Dedifferentiated amniotic fluid mesenchymal stem cell (primary cell): ENCODE results near the gene CHKA.

Experiments used
- DNase-seq: peaks from one replicate; pipeline ENCODE4 v3.0.0-alpha.2; 2016; ENCODE audit errors: extremely low spot score

The CHKA gene

DNA sequence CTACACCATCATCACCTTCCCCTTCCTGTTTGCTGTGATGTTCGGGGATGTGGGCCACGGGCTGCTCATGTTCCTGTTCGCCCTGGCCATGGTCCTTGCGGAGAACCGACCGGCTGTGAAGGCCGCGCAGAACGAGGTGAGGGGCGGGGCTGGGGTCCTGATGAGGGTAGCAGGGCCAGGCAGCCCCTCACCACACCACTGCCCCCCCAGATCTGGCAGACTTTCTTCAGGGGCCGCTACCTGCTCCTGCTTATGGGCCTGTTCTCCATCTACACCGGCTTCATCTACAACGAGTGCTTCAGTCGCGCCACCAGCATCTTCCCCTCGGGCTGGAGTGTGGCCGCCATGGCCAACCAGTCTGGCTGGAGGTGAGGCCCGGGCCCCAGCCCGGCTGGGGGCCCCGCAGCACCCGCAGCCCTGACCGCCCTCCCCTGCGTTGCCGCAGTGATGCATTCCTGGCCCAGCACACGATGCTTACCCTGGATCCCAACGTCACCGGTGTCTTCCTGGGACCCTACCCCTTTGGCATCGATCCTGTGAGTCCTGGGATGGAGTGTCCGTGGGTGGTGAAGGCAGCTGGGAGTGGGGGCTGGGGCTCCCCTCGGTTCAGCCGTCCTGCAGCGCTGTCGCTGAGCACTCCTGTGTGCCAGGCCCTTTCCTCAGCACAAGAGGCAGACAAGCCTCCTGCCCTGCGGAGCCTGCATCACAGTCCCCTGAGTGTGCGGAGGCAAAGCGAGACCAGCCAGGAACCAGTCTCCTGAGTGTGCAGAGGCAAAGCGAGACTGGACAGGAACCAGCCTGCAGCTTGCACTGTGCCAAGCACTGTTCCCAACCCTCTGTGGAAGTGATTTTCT lies 73.5 kb downstream of the CHKA start:
- DNase-seq, result no peak

DNA sequence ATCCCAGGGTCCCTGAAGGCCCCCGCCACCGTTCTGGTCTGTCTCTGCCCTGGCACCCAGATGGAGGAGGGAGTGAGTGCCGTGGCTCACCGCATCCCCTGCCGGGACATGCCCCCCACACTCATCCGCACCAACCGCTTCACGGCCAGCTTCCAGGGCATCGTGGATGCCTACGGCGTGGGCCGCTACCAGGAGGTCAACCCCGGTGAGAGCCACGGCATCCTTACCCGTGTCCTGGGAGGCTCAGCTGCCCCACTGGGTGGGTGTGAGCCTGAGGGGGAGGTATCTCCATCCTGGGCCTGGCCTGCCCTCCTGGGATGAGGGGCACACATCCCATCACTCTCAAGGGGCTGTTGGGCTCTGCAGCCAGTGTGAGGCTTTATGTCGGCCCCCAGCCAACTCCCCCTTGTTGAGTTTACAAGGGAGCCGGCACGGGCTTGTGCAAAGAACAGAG lies 76.3 kb downstream of the CHKA start:
- no peak for DNase-seq

DNA sequence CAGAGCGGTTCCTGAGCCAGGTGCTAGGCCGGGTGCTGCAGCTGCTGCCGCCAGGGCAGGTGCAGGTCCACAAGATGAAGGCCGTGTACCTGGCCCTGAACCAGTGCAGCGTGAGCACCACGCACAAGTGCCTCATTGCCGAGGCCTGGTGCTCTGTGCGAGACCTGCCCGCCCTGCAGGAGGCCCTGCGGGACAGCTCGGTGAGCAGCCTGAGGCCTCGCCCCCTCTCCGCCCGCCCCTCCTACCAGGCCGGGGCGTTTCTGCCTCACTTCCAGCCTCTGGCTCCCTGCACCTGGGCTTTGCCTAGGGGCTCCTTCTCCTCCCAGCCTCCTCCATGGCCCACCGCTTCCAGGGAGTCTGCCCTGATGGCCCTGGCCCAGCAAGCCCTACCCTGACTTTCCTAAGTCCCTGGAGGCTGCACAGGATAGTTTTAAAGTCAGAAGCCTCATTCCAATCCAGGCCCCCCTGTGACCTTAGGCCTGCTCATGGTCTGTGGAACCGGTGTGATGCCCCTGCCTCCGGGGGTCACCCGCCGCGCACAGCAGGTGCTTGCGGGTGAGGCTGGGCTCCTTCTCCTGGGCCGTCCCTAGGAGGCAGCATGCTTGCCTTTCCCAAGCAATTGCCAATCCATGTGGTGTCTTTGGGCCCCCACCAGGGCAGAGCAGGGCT lies 76.9 kb downstream of the CHKA start:
- no peak for DNase-seq

DNA sequence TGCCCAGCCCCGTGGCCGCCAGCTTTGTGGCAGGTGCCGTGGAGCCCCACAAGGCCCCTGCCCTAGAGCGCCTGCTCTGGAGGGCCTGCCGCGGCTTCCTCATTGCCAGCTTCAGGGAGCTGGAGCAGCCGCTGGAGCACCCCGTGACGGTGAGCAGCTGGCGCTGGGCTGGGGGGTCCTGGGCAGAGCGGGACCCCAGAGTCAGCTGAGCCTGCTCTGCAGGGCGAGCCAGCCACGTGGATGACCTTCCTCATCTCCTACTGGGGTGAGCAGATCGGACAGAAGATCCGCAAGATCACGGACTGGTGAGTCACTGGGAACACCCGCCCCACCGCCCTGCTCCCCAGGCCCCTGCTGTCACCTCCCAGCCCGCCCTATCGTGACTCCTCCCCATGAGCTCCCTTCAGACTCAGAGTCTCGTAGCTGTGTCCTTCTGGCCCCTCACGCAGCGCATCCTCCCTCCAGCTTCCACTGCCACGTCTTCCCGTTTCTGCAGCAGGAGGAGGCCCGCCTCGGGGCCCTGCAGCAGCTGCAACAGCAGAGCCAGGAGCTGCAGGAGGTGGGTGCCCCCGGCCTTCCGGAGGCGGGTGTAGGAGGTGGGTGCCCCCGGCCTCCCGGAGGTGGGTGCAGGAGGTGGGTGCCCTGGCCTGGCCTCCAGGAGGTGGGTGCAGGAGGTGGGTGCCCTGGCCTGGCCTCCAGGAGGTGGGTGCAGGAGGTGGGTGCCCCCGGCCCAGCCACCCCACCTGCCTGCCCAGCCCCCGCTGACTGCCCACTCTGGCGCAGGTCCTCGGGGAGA lies 77.6 kb downstream of the CHKA start:
- DNase-seq, result no peak

DNA sequence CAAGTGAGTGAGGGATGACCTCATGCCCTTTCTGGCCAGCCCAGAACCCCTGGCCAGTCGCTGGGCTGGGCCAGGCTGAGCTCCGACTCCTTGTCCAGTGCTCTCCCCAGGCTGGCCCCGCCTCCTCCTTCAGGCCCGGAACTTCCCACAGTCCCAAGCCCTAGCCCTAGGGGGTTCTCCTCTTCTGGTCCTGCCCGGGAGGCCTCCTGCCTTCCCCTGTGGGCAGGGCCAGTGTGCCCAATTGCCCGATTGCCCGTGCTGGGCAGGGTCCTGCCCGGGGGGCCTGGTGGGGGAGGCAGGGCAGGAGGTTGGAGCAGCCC lies 78.2 kb downstream of the CHKA start:
- DNase-seq, result no peak

DNA sequence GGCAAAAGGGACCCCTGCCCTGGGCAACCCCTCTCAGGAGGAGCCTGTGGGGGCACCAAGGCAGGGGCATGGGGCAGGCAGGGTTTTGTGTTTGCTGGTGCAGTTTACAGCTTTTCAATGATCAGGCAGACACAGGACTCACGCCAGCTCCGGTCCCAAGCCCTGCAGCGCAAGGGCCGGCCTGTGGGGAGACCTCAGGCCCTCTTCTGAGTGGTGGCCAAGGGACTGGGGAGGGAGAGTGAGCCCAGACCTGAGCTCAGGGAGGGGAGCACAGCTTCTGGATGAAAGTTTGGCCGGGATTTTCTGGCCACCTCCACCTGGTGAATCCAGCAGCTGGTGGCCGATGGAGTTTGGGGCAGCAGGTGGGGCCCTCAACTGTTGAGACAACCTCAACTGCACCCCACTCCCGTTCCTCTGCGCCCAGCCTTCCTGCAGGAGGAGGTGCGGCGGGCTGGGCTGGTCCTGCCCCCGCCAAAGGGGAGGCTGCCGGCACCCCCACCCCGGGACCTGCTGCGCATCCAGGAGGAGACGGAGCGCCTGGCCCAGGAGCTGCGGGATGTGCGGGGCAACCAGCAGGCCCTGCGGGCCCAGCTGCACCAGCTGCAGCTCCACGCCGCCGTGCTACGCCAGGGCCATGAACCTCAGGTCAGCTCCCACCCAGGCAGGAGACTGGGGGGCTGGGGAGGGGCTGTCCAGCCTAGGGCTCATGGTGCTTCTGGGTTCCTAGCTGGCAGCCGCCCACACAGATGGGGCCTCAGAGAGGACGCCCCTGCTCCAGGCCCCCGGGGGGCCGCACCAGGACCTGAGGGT lies 78.8 kb downstream of the CHKA start:
- DNase-seq, result no peak

DNA sequence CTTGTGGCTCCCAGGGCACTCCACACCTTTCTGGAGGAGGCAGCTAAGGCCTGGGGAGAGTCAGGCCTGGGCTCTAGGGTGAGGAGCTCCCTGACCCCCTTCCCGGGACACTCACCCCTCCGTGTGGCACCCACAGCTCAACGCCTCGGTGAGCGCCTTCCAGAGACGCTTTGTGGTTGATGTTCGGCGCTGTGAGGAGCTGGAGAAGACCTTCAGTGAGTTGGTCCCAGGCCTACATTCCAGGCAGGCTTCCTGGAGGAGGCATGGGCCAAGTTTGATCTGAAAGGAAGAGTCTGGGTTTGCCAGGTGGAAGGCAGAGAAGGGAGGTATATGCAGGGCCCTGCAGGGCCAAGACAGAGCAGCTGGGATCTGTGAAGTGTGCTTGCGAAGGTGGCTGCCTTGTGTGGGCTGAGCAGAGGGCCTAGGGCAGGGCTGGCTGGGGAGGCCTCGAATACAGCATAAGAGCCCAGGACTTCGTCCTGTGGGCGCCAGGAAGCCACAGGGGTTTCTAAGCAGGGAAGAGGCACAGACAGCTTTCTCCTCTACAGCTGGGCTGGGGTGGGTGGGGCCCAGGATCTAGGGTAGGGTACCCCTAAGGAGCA lies 79.5 kb downstream of the CHKA start:
- DNase-seq, result no peak

DNA sequence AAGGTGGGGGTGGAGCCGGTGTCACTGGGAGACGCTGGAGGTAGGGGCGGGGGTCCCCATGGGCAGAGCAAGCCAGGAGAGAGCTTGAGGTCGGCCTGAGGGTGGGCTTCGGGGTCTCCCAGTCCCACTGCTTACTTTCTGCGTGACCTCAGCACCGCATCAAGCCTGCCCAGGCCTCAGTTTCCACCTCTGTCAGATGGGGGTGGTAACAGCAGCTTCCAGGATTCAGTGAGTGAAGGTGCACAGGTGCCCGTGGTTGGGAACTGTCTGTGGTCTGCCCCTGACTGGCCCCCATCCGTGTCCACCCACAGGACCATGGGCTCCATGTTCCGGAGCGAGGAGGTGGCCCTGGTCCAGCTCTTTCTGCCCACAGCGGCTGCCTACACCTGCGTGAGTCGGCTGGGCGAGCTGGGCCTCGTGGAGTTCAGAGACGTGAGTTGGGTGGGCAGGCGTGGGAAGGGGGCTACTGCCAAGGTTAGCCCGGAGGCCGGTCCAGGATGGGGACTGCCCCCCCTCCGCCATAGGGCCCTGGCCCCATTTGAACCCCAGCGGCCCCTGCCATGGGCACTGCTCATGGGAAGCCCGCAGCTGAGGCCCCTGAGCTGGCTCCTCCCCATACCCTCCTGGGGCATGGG lies 80.1 kb downstream of the CHKA start:
- no peak for DNase-seq

DNA sequence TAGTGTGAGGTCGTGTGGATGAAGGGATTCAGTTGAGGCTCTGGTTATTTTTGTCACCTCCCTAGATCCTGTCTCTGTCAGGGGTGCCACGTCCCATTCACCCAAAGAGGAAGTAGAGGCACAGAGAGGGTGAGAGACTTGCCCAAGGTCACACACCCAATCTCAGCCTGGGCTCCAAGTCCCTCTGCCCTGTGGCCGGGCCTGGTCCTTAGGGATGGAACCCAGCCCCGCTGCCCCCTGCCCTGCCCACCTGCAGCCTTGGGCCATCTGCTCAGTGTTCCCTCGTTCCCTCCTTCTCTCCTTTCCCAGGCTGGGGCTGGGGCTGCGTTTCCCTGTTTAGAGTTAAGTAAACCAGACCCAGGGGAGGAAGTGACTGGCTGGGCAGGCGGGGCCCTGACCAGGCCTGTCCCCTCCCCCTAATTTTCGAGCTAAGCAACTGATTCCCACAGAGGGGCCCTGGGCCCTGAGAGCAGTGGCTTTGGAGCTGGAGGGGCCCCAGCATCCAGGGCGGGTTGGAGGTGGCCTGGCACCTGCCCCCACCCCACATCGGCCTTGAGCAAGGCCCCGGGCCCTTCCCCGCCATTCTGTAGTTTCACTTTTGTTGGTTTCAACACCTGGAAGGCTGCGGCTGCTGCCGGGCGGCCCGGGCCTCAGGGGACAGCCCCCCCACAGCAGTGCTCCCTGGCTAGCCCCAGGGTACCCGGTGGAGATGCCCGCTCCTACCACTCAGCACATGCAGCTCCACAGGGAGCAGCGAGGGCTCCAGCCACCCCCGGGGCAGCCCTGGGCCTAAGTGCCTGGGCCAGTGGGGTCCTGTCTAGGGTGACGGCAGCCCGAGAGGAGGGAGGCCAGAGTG lies 80.9 kb downstream of the CHKA start:
- DNase-seq, result peak; percentile 34

DNA sequence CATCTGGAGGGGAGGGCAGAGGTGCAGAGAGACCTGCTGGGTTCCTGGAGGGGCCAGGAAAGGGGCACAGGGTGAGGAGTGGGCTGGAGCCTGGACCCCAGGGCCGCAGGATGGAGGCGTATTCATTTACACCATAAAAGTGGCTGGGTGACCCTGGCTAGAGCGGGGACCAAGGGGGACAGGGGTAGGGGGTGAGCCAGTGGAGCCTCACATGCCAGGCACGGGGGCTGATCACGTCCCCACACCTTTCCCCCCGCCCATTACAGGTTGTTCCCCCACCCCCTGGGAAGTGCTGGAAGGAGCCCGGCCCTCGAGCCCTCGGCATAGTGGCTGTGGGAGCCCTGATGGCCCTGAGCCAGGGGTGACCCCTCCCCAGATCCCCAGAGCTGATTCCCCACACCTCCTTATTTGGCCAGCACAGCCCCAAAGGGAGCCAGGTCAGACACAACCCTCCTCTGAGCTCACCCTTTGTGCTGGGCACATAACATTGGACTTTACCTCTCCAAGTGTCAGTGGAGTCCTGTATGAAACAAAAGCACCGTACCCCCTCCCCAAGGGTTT lies 81.6 kb downstream of the CHKA start:
- DNase-seq, result no peak

DNA sequence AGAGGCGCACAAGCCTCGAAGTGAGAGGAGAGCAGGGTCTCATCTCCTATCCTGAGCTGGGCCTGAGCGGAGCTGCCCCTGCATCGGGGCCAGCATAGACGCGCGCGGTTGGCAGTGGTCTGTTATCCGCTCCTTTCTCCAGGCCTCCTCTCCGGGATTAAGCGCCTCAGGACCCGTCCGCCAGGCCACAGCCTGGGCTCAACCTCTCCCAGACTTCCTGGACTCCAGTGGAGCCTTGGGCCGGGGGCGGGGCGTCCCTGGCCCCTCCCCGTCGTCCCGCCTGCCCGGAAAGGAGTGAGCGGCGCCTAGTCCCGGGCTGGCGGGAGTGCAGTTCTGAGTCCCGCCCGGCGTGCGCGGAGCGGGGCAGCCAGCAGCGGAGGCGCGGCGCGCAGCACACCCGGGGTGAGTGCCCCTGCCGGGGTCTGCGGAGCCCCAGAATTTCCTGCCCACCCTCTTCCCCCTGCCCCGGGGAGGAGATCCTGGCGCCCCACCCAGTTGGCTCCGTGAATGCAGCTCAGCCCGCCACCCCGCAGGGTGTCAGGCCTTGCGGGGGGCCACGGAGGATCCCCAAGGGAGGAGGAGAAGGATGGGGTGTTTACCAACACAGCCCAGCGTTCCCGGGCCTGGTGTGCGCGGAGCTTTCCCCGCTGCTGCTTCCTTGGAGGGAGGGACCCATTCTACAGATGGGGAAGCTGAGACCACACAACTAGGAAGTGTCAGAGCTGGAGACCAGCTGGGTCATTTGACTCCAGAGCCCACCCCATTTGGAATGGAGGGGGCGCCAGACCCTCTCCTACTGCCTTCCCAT lies 82.3 kb downstream of the CHKA start, which contains the start of gene TCIRG1:
Gene TCIRG1, plus strand, starts transcription at position 308 of the 808 bp plus-strand sequence. CDS start 2,247 bp downstream, outside the sequence.
- peak; percentile 45 for DNase-seq

DNA sequence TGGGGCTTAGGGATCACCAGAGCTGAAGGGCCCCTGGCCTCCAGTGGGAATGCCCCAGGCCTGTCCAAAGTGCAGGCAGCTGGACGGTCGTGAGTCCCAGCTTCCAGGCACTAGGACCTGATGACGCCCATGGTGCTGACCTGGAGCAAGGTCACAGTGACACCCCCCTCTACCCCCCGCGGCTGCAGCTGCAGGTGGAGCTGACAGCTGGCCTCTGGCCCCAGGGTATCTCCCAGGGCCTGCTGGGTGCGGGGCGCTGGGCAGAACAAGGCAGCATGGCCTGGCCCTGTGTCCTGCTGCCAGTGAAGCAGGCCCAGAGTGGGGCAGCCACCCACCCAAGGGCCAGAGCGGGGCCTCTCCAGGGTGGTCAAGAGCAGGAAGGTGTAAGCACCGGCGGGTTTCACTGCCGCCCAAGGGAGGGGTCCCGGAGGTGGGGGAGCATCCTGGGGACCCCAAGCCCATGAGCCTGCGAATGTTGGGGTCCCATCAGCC lies 82.9 kb downstream of the CHKA start:
- no peak for DNase-seq

DNA sequence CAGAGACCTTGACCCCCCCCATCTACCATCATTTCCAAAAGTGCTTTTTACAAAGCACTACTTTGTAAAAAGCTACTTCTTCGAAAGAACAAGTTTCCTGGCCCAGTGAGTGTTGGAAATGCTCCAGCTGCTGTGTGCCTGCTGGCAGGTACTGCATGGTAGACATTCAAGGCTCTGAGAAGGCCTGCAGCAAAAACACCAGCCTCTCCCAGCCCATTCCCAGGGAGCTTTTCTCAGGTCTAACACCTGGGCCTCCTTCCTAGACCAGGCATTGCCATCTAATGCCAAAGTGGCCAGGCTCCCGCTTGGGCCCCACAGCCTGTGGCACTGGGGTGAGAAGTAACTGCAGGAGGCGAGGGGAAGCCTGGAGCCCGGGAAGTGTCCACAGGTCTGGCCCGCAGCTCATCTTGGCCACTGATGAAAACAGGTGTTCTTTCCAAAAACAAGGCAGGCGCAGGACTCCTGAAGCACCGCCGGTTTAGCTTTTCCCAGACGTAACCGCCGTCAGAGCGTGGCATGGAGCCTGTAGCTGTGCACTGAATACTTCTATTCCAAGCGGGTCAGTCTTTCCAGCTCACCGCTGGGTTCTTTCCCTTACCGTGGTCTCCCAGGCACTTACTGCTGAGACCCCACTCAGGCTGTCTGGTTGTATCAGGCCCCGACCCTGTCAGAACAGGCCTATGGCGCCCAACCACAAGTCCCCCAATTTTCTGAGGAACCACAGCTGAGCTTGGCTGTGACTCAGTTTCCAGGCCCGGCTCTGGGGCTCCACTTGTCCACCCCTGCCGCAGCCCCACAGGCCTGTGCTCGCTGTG lies 83.6 kb downstream of the CHKA start:
- no peak for DNase-seq

DNA sequence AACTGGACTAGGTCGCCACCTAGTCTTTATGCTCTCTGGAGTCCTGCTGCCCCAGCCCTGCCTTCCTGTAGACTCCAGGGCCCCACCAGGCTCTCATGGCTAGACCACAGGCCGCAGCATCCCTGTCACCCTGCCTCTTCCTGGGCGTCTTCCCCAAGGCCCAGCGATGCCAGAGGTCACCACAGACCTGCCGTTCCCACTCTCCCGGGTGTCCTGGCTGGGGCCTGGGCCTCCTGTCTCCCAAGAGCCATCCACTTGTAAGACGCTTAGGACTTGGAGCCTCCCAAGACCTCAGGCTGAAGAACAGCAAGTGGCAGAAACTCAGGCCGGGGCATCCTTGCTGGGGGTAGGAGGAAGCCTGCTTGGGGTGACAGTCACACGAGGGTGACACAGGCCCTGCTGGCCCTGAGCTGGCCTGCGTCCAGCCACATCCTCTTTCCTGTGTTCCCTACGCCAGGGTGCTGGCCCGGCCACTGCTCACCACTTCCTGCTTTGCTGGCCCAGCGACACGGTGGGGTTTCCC lies 84.4 kb downstream of the CHKA start:
- no peak for DNase-seq

DNA sequence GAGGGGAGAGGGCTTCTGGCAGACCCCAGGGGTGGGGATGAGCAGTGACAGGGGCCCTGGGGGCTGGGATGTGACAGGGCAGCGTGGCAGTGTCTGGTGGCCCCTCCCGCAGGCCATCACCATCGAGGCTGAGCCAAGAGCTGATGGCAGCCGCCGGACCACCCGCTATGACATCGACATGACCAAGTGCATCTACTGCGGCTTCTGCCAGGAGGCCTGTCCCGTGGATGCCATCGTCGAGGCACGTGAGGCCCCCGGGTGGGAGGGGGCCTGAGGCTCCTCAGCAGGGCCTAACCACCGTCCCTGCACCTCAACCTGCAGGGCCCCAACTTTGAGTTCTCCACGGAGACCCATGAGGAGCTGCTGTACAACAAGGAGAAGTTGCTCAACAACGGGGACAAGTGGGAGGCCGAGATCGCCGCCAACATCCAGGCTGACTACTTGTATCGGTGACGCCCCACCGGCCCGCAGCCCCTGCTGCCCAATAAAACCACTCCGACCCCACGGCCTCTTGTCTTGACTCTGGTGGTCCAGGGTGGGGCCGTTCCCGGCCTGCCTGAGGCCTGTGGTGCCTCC lies 85.0 kb downstream of the CHKA start:
- no peak for DNase-seq

DNA sequence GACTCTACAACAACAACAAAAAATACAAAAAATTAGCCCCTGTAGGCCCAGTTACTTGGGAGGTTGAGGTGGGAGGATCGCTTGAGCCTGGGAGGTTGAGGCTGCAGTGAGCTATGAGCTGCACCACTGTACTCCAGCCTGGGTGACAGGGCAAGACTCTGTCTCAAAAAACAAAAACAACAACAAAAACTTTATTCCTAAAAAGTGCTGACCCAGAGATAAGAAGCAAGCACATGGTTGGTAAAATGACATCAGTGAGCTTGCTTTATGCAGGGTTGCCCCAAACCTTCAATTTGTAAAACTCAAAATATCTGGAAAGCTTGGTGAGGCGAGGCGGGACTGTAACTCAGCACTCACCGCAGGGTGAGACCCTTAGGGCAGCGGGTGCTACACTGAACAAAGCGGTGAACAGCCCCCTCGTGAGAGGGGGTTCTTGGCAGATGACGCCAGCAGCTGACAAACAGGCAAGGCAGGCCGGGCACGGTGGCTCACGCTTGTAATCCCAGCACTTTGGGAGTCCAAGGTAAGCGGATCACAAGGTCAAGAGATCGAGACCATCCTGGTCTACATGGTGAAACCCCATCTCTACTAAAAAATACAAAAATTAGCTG lies 85.8 kb downstream of the CHKA start:
- DNase-seq, result no peak

DNA sequence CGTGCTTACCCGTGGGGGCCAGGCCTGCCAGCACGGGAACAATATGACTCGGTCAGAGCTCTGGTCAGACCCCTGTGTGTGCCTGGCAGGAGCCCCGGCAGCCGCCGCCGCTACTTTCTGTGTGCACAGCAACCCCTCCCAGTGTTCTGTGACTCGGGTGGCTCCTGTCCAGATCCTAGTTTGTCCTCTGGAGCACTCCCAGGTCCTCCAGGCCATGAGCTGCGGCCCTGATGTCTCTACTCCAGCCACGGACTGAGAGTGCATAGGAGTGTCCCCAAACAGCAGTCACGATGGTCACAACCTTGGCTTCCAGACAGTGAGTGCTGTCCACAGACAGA lies 87.5 kb downstream of the CHKA start:
- no peak for DNase-seq
